HFF-Myc (cell line): Measurements from ENCODE around the gene EYS.
"Not testable (repeated sequence)": the region's sequence is repeated elsewhere in the genome, so short reads cannot be mapped to it uniquely, and the experiment has no call there.

ENCODE experiments used
- DNase-seq: peaks from one replicate; pipeline ENCODE4 v3.0.0-alpha.2; 2011; ENCODE audit warnings: low read depth; ENCODE audit errors: extremely low read depth
- H3K4me3 ChIP-seq: replicated peaks from 2 replicates; pipeline ENCODE4 v1.5.1; 2011; ENCODE audit warnings: low read depth, mild to moderate bottlenecking, control low read depth, low read length
- CTCF ChIP-seq: IDR thresholded peaks from 2 replicates; pipeline ENCODE4 v1.5.1; 2012; ENCODE audit warnings: mild to moderate bottlenecking, low read depth, low read length, control low read depth; ENCODE audit errors: missing control alignments

EYS gene

GRCh38 chr6:63935732-63936131, 1771.3 kb downstream of the EYS start:
- TF ChIP-seq CTCF, result no peak
- no peak overlapping the region for H3K4me3 ChIP-seq
- no peak for DNase-seq

- not testable (repeated sequence) for H3K4me3 ChIP-seq, DNase-seq
Measured at GRCh38 chr6:63933948-63934347, 1773.1 kb downstream of the EYS start.

GRCh38 chr6:63930848-63931247, 1776.2 kb downstream of the EYS start:
- no peak for TF ChIP-seq CTCF
- DNase-seq, result no peak
- no peak overlapping the region for H3K4me3 ChIP-seq

GRCh38 chr6:63929111-63929510, 1777.9 kb downstream of the EYS start:
- DNase-seq, result no peak
- TF ChIP-seq CTCF, result no peak
- H3K4me3 ChIP-seq, result no peak overlapping the region

- TF ChIP-seq CTCF, result no peak
- no peak for DNase-seq
- no peak overlapping the region for H3K4me3 ChIP-seq
Measured at GRCh38 chr6:63928613-63929012, 1778.4 kb downstream of the EYS start.

GRCh38 chr6:63926950-63927927, 1779.8 kb downstream of the EYS start:
- no peak overlapping the region for H3K4me3 ChIP-seq
- DNase-seq, result no peak
- no peak for TF ChIP-seq CTCF

- TF ChIP-seq CTCF, result no peak
- no peak for DNase-seq
- no peak overlapping the region for H3K4me3 ChIP-seq
Measured at GRCh38 chr6:63926258-63926780, 1780.7 kb downstream of the EYS start.
